ENCODE data around the gene PIGS.

DNA sequence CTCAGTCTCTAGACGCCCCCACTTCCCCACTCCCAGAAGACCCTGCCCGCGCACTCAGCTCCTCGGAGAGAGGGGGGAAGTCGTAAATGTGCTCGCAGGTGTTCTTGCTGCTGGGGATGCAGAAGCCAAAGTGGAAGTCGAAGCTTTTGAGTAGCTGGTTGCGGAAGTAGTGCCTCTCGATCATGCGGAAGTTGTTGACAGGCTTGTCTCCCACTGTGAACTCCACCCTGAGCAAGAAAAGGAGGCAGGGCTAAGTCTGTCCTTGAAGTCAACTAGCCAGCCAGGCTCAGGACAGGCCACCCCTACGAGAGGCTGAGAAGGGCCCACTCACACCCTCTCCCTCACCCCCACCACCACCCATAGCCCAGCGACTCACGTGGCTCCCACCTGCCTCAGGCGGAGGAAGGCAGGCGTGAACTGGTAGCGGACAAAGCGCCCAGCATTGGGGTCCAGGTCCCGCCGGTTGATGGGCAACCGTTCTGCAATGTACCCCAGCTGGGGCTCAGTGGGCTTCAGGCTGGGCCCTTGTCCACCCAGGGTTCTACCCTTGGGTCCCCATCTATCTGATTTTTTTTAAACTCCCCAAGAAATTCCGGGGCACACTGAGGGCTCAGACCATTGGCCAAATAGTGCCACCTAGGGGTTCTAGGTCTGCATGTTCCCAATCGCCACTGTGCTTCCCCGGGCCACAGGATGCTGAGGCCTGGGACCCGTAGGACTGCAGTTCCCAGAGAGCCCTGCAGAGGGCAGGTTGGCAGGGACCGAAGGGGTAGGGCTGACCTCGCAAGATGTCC is 23.5 kb downstream of the PIGS start:
- TF ChIP-seq ELF4 (IDR thresholded peaks at IDR 0.05) (no peak), CTBP1 (IDR thresholded peaks at IDR 0.05; ENCODE audit: borderline replicate concordance) (no peak)

Data from HEK293T (cell line).